Activated T-cell treated with anti-CD3 and anti-CD28 coated beads, Interleukin-2, amount 50 U/mL, for 24 hours (primary cell): ENCODE data around the gene ZNF423.

Experiments
- DNase-seq: peaks from one replicate; pipeline ENCODE4 v3.0.0-alpha.2; 2020
- H3K27ac Mint-ChIP-seq: 2 replicates; pipeline ENCODE4 v1.8.0; 2020; ENCODE audit warnings: mild to moderate bottlenecking, mixed read lengths
- H3K27me3 Mint-ChIP-seq: 2 replicates; pipeline ENCODE4 v1.8.0; 2020; ENCODE audit warnings: mixed read lengths
- H3K36me3 Mint-ChIP-seq: 2 replicates; pipeline ENCODE4 v1.8.0; 2020; ENCODE audit warnings: low read depth, mixed read lengths
- H3K4me1 Mint-ChIP-seq: 2 replicates; pipeline ENCODE4 v1.8.0; 2020; ENCODE audit warnings: low read depth, mixed read lengths
- H3K4me3 Mint-ChIP-seq: 2 replicates; pipeline ENCODE4 v1.8.0; 2020; ENCODE audit warnings: mild to moderate bottlenecking, moderate library complexity, mixed read lengths
- H3K9me3 Mint-ChIP-seq: 2 replicates; pipeline ENCODE4 v1.8.0; 2020; ENCODE audit warnings: mixed read lengths

ZNF423 gene

DNA sequence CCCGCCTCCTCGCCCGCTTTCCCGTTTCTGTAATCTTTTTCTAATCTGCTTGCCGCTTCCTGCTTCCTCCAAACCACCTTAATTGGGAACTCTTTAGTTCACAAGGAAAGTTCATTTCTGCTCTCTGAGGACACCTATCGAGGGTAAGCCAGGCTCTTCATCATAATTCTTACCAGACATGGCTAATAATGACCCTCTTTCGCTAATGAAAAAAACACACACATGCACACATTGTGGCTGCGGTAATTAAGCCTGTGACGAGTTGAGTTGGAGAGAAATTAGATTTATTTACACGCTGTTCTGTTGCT is 100.6 kb downstream of the ZNF423 start:
- Mint-ChIP-seq H3K9me3 (no peaks in the 10 kb centered on the region), H3K27me3 (peaks cover 48% of the 10 kb centered on the region), H3K27ac (no peak overlapping the region), H3K4me1 (peaks cover 9% of the 10 kb centered on the region), H3K4me3 (no peak overlapping the region), H3K36me3 (no peaks in the 10 kb centered on the region)
- DNase-seq, result no peak

DNA sequence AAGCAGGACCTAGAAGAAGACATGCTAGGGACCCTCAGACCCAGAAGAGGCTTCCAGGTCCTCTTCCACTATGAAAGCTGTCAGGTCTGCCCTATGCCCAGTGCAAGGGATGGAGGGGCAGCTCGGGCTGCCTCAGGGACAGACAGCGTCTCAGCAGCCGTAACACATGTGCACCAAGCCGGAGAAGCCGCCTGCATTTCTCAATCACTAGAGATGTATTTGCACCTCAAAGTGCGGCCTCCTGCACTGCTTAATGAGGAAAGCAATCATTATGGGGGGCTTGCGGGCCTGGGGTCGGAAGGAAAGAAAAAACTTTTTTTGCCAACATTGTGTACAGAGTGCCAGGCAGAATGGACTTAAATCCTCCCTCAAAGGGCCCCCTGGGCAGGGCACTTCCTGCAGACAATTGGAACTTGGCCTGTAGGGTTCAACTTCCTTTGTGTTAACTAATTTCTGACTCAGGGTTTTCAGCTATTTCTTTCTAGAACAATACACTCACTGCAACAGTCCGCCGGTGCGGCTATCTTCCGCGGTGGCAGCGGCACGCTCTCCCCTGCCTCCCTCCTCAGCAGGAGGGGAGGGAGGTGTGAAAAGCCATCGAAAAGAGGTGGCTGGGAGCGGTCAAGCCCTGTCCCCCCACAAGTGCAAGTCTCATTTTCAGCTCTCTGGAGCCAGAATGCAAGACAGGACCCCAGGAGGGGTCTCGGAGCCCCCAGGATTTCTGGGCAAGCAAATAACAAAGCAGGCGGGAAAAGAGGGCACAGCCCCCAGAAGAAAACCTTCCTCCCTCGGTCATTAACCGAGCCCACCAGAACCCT is 101.2 kb downstream of the ZNF423 start:
- Mint-ChIP-seq H3K9me3 (no peaks in the 10 kb centered on the region), H3K4me3 (no peak overlapping the region), H3K27ac (no peak overlapping the region), H3K4me1 (peaks cover 9% of the 10 kb centered on the region), H3K27me3 (peaks cover 48% of the 10 kb centered on the region), H3K36me3 (no peaks in the 10 kb centered on the region)
- no peak for DNase-seq

DNA sequence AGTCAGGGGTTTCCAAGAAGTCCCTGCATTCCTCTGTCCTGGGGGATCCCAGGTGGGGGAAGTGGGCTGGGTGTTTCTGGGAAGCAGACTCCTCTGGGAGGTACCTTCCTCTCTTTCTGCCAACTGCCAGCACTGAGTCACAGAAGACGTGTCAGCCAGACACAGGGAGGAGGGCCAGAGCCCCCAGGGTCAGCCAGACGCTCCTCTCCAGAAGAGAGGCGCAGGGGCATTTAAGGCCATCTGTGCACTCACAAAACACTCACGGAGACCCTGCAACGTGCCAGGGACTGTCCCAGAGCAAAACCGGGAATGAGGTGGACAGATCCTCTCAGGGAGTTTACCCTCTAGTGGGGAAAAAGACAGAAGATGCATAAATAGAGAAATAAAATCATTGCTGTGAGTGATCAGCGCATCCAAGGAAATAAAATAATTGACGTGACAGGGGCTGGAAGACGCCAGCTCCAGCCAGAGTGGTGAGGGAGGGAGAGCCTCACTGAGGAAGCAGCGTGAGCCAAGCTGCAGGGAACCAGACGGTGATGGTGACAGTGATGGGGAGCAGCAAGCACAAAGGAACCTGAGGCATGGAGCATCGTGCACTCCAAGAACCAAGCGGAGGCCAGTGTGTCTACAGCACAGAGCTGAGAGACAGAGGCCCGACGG is 105.4 kb downstream of the ZNF423 start:
- Mint-ChIP-seq H3K27ac (no peak overlapping the region), H3K36me3 (no peaks in the 10 kb centered on the region), H3K4me1 (peaks cover 12% of the 10 kb centered on the region), H3K9me3 (no peaks in the 10 kb centered on the region), H3K4me3 (no peak overlapping the region), H3K27me3 (peaks cover 39% of the 10 kb centered on the region)
- DNase-seq, result no peak

DNA sequence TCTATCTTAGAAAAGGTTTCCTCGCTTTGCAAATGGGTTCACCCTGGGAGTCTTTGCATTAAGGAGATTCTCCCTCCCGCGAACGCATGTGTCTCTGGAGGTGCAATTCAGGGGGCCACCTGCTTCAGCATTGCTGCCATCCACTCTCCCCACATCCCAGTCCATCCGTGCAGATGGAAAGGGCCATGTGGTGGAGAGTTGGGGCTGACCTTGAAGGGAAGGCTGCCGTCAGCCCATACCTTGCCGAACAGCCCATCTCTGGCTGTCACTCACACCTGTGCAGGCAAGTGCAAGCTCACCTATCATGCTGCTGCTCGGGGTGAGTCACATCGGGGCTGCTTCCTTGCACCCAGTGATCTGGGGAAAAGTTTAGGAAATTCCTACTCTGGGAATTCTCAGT is 106.1 kb downstream of the ZNF423 start:
- Mint-ChIP-seq H3K36me3 (no peaks in the 10 kb centered on the region), H3K4me1 (peaks cover 7% of the 10 kb centered on the region), H3K27ac (no peak overlapping the region), H3K4me3 (no peak overlapping the region), H3K27me3 (peaks cover 34% of the 10 kb centered on the region), H3K9me3 (no peaks in the 10 kb centered on the region)
- no peak for DNase-seq

DNA sequence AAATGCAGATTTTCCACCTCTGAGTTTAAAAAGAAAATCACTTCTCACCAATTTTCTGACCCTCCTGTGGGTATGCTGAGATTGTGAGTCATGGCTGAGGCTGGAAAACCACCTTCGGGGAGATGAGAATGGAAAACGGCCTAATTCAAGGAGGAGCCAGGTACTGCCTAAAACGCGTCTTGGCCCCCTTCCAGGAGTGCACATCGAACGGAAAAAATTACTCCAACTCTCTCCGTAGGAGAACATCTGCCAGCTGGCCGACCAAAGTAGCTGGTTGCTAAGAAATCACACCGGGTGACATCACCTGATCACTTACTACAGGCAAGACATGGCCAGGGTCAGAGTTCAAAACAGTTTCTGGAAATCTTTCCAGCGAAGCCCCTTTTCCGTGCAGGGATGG is 107.6 kb downstream of the ZNF423 start:
- no peaks in the 10 kb centered on the region for H3K9me3 Mint-ChIP-seq
- H3K4me3 Mint-ChIP-seq, result no peak overlapping the region
- H3K27ac Mint-ChIP-seq, result no peak overlapping the region
- H3K36me3 Mint-ChIP-seq, result no peaks in the 10 kb centered on the region
- no peak for DNase-seq
- peaks cover 24% of the 10 kb centered on the region for H3K27me3 Mint-ChIP-seq
- H3K4me1 Mint-ChIP-seq, result peaks cover 3% of the 10 kb centered on the region

DNA sequence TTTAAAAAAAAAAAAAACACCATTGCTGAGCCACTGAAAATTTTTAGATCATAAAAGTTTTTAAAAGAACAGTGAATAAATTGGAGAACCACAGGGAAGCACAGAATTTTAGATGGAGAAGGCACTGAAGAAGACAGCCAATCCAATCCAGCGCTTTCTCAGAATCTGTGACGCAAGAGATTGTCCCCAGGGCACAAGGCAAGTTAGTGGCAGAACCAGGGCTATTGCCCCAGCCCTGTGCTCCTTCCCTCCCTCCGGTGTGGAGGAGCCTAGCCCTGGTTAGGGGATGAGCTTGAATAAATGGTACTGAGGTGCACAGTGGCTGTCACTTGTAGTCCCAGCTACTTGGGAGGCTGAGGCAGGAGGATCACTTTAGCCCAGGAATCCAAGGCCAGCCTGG is 108.3 kb downstream of the ZNF423 start:
- H3K9me3 Mint-ChIP-seq, result no peaks in the 10 kb centered on the region
- DNase-seq, result no peak
- no peak overlapping the region for H3K4me3 Mint-ChIP-seq
- H3K27me3 Mint-ChIP-seq, result peaks cover 19% of the 10 kb centered on the region
- H3K27ac Mint-ChIP-seq, result no peak overlapping the region
- no peaks in the 10 kb centered on the region for H3K36me3 Mint-ChIP-seq
- peaks cover 3% of the 10 kb centered on the region for H3K4me1 Mint-ChIP-seq

DNA sequence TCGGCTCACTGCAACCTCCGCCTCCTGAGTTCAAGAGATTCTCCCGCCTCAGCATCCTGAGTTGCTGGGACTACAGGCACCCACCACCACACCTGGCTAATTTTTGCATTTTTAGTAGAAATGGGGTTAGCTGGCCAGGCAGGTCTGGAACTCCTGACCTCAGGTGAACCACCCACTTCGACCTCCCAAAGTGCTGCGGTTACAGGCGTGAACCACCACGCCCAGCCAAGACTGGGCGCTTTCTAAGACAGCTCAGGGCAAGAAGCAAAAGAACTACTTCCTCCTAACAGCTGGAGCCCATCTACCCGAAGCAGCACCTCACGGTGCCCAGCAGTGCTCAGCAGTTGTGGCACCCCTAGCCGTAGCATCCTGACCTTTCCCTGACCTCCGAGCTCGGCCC is 109.4 kb downstream of the ZNF423 start:
- Mint-ChIP-seq H3K36me3 (no peaks in the 10 kb centered on the region), H3K4me3 (no peak overlapping the region), H3K27ac (no peak overlapping the region), H3K9me3 (no peaks in the 10 kb centered on the region), H3K4me1 (peaks cover 3% of the 10 kb centered on the region), H3K27me3 (peaks cover 18% of the 10 kb centered on the region)
- no peak for DNase-seq

DNA sequence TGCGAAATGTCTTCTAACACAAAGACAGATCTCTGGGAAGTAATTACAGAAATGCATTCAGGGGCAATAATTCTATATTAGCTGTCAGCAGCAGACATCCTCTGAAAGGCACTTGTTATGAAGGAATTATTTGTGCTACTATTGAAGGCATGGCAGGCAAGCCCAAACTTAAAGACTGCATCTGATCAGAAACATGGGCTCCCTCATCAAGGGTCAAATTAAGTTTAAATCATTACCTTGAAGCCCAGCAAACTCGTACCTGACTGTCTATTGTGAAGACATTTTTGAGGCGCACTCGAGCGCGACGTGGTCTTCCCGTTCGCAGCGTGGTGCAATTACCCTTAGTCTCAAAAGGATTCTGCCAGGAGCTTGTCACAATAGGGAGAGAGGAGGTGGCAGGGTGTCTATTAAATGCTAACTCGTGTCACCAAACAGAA is 110.6 kb downstream of the ZNF423 start:
- no peak for DNase-seq
- H3K27me3 Mint-ChIP-seq, result peaks cover 22% of the 10 kb centered on the region
- peaks cover 3% of the 10 kb centered on the region for H3K4me1 Mint-ChIP-seq
- no peak overlapping the region for H3K4me3 Mint-ChIP-seq
- H3K27ac Mint-ChIP-seq, result no peak overlapping the region
- H3K9me3 Mint-ChIP-seq, result no peaks in the 10 kb centered on the region
- no peaks in the 10 kb centered on the region for H3K36me3 Mint-ChIP-seq

DNA sequence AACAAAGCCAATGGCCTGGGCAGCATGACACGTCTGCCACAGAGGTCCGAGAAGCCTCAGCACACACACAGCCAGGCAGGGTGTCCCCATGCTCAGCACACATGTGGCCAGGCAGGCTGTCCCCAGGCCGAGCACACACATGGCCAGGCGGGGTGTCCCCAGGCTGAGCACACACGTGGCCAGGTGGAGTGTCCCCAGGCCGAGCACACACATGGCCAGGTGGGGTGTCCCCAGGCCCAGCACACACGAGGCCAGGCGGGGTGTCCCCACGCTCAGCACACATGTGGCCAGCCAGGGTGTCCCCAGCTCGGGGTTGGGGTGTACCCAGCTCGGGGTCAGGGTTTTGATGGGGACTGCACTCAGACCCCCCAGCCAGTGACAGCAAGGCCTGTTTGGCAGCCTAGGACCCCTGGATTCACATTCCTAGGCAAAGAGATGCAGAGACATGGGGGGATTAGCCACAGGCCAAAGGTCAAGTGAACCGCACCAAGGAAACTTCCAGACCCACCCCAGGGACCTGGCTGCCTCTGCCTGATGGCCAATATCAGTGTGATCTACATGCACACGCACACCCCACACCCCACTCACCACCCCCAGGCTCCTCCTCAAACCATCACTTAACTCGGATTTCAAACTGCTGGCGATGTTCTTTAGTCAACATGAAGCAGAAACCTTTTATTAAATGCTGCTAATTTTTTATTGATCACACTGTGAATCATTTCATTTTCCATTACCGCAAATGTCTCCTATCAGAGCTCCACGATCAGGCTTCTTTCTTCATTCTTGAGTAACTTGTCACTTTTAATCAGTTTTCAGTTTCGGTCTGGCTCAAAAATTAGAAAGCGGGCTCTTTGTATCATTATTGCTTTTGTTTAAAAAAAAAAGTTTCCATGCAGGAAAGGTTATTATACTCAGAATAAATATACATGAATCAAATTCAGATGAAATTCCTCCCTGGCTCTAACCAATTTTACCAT is 111.4 kb downstream of the ZNF423 start:
- Mint-ChIP-seq H3K9me3 (no peaks in the 10 kb centered on the region), H3K4me1 (peaks cover 3% of the 10 kb centered on the region), H3K4me3 (no peak overlapping the region), H3K27me3 (peaks cover 21% of the 10 kb centered on the region), H3K27ac (no peak overlapping the region), H3K36me3 (no peaks in the 10 kb centered on the region)
- DNase-seq, result no peak

DNA sequence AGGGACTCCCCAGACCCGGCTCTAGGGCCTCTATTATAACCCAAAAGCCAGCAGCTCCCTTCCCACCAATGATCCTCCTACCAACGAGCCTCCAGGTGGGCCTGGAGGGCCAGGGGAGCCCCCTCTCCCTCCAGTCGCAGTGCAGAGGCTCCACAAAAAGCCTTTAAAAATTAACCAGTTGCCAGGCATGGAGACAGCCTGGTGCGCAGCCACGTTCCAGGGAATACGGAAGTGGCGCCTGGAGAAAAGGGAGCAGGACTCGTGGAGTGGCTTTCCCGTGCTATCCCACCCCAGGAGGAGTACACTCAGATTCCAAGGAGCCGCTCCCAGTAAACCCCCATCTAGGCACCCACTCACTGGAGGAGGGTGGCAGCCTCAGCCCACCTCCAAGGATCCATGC is 112.3 kb downstream of the ZNF423 start:
- Mint-ChIP-seq H3K27ac (no peak overlapping the region), H3K36me3 (no peaks in the 10 kb centered on the region), H3K4me3 (no peak overlapping the region), H3K27me3 (peaks cover 18% of the 10 kb centered on the region), H3K9me3 (no peaks in the 10 kb centered on the region), H3K4me1 (peaks cover 3% of the 10 kb centered on the region)
- DNase-seq, result no peak

DNA sequence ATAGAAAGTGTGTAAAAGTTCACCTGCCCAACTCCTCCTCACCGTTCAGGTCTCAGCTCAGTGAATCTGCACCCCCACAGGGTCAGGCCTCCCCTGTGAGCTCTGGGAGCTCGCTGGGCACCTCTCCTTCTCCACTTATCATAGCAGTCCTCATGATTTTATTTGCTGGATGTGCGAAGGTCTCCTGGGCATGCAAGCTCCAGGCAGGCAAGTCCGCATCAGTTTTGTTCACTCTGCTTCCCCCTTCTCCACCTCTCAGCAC is 112.8 kb downstream of the ZNF423 start:
- Mint-ChIP-seq H3K4me3 (no peak overlapping the region), H3K36me3 (no peaks in the 10 kb centered on the region), H3K27me3 (peaks cover 13% of the 10 kb centered on the region), H3K9me3 (no peaks in the 10 kb centered on the region), H3K4me1 (no peaks in the 10 kb centered on the region), H3K27ac (no peak overlapping the region)
- DNase-seq, result no peak

DNA sequence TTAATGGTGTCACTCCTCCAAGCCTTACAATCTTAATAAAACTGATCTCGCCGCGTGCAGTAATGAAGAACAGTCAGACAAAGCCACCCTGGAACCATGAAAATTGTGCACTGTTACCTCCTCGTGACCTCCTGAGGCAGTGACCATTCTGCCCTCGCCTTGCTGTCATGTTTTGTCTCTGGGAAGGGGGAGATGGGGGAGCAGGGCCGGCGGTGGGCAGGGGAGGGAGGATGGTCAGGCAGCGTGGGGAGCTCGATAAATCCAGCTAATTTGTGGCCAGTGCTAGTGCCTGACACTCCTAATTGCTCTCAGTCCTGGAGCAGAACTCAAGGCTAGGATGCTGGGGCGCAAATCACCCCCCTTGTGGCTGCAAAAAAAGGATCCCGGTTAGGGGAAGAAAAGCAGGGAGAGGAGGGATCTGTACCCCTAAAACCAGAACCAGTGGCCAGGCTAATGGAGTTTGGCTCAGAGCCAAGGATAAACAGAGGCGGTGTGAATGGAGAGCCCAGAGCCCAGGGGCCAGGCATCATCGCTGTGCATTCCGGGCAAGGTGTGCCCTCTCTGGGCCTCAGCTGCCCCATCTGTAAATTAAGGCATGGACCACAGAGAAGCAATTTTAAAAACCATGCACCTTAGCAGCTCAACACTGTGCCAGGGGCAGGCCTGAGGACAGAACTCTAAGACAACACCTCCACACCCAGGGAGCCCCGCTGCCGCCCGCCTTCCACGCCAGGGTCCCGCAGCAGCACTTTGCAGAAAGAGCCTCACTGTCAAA is 113.3 kb downstream of the ZNF423 start:
- Mint-ChIP-seq H3K4me3 (no peak overlapping the region), H3K36me3 (no peaks in the 10 kb centered on the region), H3K4me1 (no peaks in the 10 kb centered on the region), H3K27ac (no peak overlapping the region), H3K9me3 (no peaks in the 10 kb centered on the region), H3K27me3 (peaks cover 11% of the 10 kb centered on the region)
- no peak for DNase-seq

DNA sequence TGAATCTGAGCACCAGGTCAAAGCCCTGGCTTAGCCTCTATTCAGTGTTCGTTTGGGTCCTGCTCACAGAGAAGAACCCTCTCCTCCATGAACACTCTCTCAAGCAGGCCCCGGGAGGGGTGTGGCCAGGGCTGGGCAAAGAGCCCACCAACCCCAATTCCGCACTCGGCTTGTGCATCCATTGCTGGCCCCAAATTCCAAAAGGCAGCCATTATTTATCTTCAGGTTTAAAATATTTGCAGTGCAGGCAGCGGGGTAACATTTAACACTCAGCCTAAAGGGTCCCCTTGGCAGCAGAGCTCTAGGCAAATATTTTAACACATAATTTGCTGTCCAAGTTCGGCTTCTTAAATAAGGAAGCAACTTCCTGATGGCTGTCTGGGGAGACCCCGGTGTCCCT is 115.7 kb downstream of the ZNF423 start:
- H3K4me3 Mint-ChIP-seq, result no peak overlapping the region
- H3K27ac Mint-ChIP-seq, result no peak overlapping the region
- peaks cover 4% of the 10 kb centered on the region for H3K27me3 Mint-ChIP-seq
- DNase-seq, result no peak
- H3K9me3 Mint-ChIP-seq, result no peaks in the 10 kb centered on the region
- H3K36me3 Mint-ChIP-seq, result no peaks in the 10 kb centered on the region
- no peaks in the 10 kb centered on the region for H3K4me1 Mint-ChIP-seq

DNA sequence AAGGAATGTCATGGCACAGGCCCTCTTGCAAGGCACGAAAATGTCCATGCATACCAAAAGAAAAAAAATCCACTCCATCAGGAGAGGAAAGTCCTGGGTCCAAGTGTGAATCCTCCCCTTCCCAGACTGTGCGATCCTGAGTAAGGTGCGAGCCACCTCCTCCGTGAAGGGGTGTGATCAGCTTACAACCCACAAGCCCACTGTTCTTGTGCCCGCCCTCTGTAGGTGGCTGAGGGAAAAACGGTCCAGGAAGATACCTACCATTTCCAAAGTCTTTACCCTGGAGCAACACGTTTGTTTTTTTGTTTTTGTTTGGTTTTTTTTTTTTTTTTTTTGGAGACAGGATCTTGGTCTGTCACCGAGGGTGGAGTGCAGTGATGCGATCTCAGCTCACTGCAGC is 116.5 kb downstream of the ZNF423 start:
- no peaks in the 10 kb centered on the region for H3K4me1 Mint-ChIP-seq
- H3K27ac Mint-ChIP-seq, result no peak overlapping the region
- H3K9me3 Mint-ChIP-seq, result no peaks in the 10 kb centered on the region
- peaks cover 4% of the 10 kb centered on the region for H3K27me3 Mint-ChIP-seq
- H3K4me3 Mint-ChIP-seq, result no peak overlapping the region
- no peak for DNase-seq
- H3K36me3 Mint-ChIP-seq, result no peaks in the 10 kb centered on the region
